Dendritic cell treated with granulocyte-macrophage colony-stimulating factor and Interleukin-4, amounts not matched to agents 40 ng/mL and 50 ng/mL, for 4 days (primary cell): ENCODE measurements around the gene SMCR8.
A peak's percentile ranks its signal among the peaks of the same experiment; 100 is the strongest.
"Not testable (repeated sequence)": the region's sequence is repeated elsewhere in the genome, so short reads cannot be mapped to it uniquely, and the experiment has no call there.

Source experiments
- H3K27ac Mint-ChIP-seq: one replicate; pipeline ENCODE4 v1.8.0; 2022; ENCODE audit warnings: mild to moderate bottlenecking, mixed read lengths
- H3K27me3 Mint-ChIP-seq: one replicate; pipeline ENCODE4 v1.8.0; 2022; ENCODE audit warnings: mild to moderate bottlenecking, mixed read lengths
- H3K36me3 Mint-ChIP-seq: one replicate; pipeline ENCODE4 v1.8.0; 2022; ENCODE audit warnings: low read depth, mixed read lengths
- H3K4me1 Mint-ChIP-seq: one replicate; pipeline ENCODE4 v1.8.0; 2022; ENCODE audit warnings: low read depth, mixed read lengths
- H3K4me3 Mint-ChIP-seq: one replicate; pipeline ENCODE4 v1.8.0; 2022; ENCODE audit warnings: mild to moderate bottlenecking, moderate library complexity, mixed read lengths
- H3K9me3 Mint-ChIP-seq: one replicate; pipeline ENCODE4 v1.8.0; 2022; ENCODE audit warnings: mixed read lengths
- intact Hi-C: fragments of 100-400 bp; cut with micrococcal nuclease; formaldehyde crosslinking; loops from one replicate; pipeline ENCODE4 v1.15.0; 2022

Gene SMCR8

GRCh38 chr17:18323007-18323406 is 7.9 kb downstream of the SMCR8 start:
- no peaks in the 10 kb centered on the region for H3K9me3 Mint-ChIP-seq
- H3K27ac Mint-ChIP-seq, result peak overlapping the region; percentile 41
- no peaks in the 10 kb centered on the region for H3K27me3 Mint-ChIP-seq
- H3K4me3 Mint-ChIP-seq, result no peak overlapping the region
- H3K4me1 Mint-ChIP-seq, result peaks cover 85% of the 10 kb centered on the region
- H3K36me3 Mint-ChIP-seq, result peaks cover 97% of the 10 kb centered on the region
- intact Hi-C loops, result no loop called here

GRCh38 chr17:18323507-18324139 is 8.5 kb downstream of the SMCR8 start:
- Mint-ChIP-seq H3K27ac (peak overlapping the region; percentile 41), H3K36me3 (peaks cover 99% of the 10 kb centered on the region), H3K4me1 (peaks cover 80% of the 10 kb centered on the region)

GRCh38 chr17:18324140-18325050 is 9.3 kb downstream of the SMCR8 start:
- H3K9me3 Mint-ChIP-seq, result no peaks in the 10 kb centered on the region
- no peaks in the 10 kb centered on the region for H3K27me3 Mint-ChIP-seq
- intact Hi-C loops, result loop anchor here (1.0 kb wide), 1 partner anchor 9 kb away; the partner anchor contains the start of gene SMCR8
- H3K36me3 Mint-ChIP-seq, result peaks cover 99% of the 10 kb centered on the region
- H3K4me3 Mint-ChIP-seq, result no peak overlapping the region
- peak overlapping the region; percentile 32 for H3K27ac Mint-ChIP-seq
- peaks cover 72% of the 10 kb centered on the region for H3K4me1 Mint-ChIP-seq

More at GRCh38 chr17:18323507-18324139, 8.5 kb downstream of the SMCR8 start:
- H3K4me3 Mint-ChIP-seq, result no peak overlapping the region
- no peaks in the 10 kb centered on the region for H3K9me3 Mint-ChIP-seq
- intact Hi-C loops, result no loop called here
- no peaks in the 10 kb centered on the region for H3K27me3 Mint-ChIP-seq

- Mint-ChIP-seq H3K27me3 (no peaks in the 10 kb centered on the region), H3K27ac (peak overlapping the region; percentile 33), H3K9me3 (no peaks in the 10 kb centered on the region), H3K4me1 (peaks cover 56% of the 10 kb centered on the region), H3K36me3 (peaks cover 99% of the 10 kb centered on the region), H3K4me3 (no peak overlapping the region)
- intact Hi-C loops, result no loop called here
Observed at GRCh38 chr17:18326039-18326438, 10.9 kb downstream of the SMCR8 start.

DNA sequence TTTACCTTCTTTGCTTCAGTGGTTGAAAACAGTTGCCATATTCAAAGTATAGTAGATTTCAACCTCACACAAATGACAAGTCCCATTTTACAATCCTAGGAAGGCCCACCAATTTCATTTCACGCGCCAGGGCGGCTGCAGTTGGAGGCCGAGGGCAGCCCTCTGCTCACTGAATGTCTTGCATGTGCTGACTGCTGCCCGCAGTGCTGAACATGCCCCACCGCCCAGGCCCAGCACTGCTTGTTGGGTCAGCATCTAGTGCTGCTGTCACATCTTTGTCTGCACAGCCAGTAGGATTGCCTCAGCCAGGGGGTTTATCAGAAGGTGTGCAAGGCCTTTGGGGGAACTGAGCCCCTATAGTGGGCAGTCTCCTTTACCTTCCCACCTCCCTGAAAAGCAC is 11.5 kb downstream of the SMCR8 start:
- Mint-ChIP-seq H3K27ac (peak overlapping the region; percentile 33), H3K9me3 (no peaks in the 10 kb centered on the region), H3K36me3 (peaks cover 99% of the 10 kb centered on the region), H3K27me3 (no peaks in the 10 kb centered on the region), H3K4me3 (no peak overlapping the region), H3K4me1 (peaks cover 51% of the 10 kb centered on the region)
- intact Hi-C loops, result no loop called here

- H3K36me3 Mint-ChIP-seq, result peaks cover 99% of the 10 kb centered on the region
- peaks cover 47% of the 10 kb centered on the region for H3K4me1 Mint-ChIP-seq
- no peak overlapping the region for H3K4me3 Mint-ChIP-seq
- no peaks in the 10 kb centered on the region for H3K9me3 Mint-ChIP-seq
- intact Hi-C loops, result no loop called here
- H3K27me3 Mint-ChIP-seq, result no peaks in the 10 kb centered on the region
- no peak overlapping the region for H3K27ac Mint-ChIP-seq
Observed at GRCh38 chr17:18327093-18327492, 12.0 kb downstream of the SMCR8 start.

DNA sequence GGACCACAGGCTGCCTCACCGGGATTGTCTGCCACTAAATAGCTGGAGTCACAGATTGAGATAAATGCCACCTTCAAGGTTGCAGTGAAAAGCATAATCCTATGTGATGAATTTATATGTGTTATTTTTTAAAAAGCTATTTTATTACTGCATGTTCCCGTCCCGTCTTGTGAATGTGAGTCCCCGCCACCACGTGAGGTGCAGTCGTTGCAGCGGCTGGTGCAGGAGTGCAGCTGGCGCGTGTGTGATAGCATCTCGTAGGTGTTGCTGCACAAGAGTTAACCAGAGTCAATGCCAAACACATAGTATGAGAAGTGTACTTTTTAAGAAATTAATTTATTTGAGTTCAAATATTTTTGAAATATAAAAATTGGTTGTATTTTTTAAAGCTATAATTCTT is 12.5 kb downstream of the SMCR8 start:
- Mint-ChIP-seq H3K4me3 (no peak overlapping the region), H3K27ac (no peak overlapping the region), H3K4me1 (peaks cover 44% of the 10 kb centered on the region), H3K27me3 (no peaks in the 10 kb centered on the region), H3K9me3 (no peaks in the 10 kb centered on the region), H3K36me3 (peaks cover 99% of the 10 kb centered on the region)
- intact Hi-C loops, result no loop called here

DNA sequence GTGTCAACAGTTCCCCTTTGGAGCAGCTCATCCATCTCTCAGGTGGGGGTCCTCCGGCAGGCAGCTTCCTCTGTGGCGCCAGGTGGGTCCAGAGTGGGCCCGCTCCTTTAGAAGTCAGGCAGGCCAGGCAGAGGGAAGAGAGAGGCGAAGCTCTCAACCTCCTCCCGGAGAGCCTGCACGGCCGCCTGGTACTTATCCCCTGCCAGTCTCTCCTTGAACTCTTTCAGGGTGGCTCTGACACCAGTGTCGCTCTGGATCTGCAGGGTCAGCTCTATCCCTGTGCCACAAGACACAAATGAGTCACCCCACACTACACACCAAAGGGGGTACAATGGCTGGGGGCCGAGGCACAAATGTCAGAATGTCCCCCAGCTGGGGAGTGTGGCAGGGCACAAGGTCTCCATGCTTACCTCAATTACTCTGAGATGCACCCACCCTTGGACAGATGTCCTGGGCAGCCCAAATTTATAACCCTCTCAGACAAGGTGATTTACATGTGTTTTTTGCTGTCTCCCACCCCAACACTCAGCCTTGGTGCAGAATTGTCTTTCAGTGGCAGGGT is 13.6 kb downstream of the SMCR8 start:
- H3K9me3 Mint-ChIP-seq, result no peaks in the 10 kb centered on the region
- H3K27me3 Mint-ChIP-seq, result no peaks in the 10 kb centered on the region
- H3K4me3 Mint-ChIP-seq, result no peak overlapping the region
- no peak overlapping the region for H3K27ac Mint-ChIP-seq
- H3K4me1 Mint-ChIP-seq, result peaks cover 32% of the 10 kb centered on the region
- peaks cover 91% of the 10 kb centered on the region for H3K36me3 Mint-ChIP-seq
- intact Hi-C loops, result no loop called here

DNA sequence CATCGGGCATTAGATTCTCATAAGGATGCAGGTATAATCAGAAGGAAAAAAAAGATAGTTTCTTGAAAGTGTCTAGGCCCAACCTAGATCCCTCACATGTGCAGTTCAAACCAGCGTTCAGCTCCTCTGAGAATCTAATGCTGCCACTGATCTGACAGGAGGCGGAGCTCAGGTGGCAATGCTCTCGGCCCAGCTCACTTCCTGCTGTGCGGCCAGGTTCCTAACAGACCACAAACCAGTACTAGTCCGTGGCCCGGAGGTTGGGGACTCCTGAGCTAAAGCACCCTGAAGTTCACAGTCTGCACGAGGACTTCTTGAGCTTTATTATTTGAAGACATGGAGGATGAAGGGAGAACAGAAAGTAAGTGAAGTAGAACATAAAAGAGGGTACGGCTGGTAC is 16.8 kb downstream of the SMCR8 start:
- no peaks in the 10 kb centered on the region for H3K9me3 Mint-ChIP-seq
- intact Hi-C loops, result no loop called here
- peaks cover under 1% of the 10 kb centered on the region for H3K4me1 Mint-ChIP-seq
- no peak overlapping the region for H3K27ac Mint-ChIP-seq
- peaks cover 90% of the 10 kb centered on the region for H3K36me3 Mint-ChIP-seq
- H3K4me3 Mint-ChIP-seq, result no peak overlapping the region
- H3K27me3 Mint-ChIP-seq, result no peaks in the 10 kb centered on the region

GRCh38 chr17:18332909-18333489 is 17.9 kb downstream of the SMCR8 start:
- Mint-ChIP-seq H3K9me3 (no peaks in the 10 kb centered on the region), H3K27me3 (no peaks in the 10 kb centered on the region), H3K27ac (no peak overlapping the region), H3K4me1 (no peaks in the 10 kb centered on the region), H3K36me3 (peaks cover 89% of the 10 kb centered on the region), H3K4me3 (no peak overlapping the region)
- intact Hi-C loops, result no loop called here

GRCh38 chr17:18338158-18338557 is 23.1 kb downstream of the SMCR8 start:
- H3K4me3 Mint-ChIP-seq, H3K4me1 Mint-ChIP-seq, H3K27ac Mint-ChIP-seq, intact Hi-C loops, H3K27me3 Mint-ChIP-seq, H3K9me3 Mint-ChIP-seq: not testable (repeated sequence)
- H3K36me3 Mint-ChIP-seq, result peaks cover 72% of the 10 kb centered on the region

- H3K27me3 Mint-ChIP-seq, result no peaks in the 10 kb centered on the region
- no peak overlapping the region for H3K27ac Mint-ChIP-seq
- H3K9me3 Mint-ChIP-seq, result no peaks in the 10 kb centered on the region
- H3K4me1 Mint-ChIP-seq, result no peaks in the 10 kb centered on the region
- intact Hi-C loops, result no loop called here
- H3K36me3 Mint-ChIP-seq, result peaks cover 75% of the 10 kb centered on the region
- H3K4me3 Mint-ChIP-seq, result no peak overlapping the region
Observed at GRCh38 chr17:18339933-18340332, 24.8 kb downstream of the SMCR8 start.

GRCh38 chr17:18344021-18344420 is 28.9 kb downstream of the SMCR8 start:
- H3K27me3 Mint-ChIP-seq, result no peaks in the 10 kb centered on the region
- intact Hi-C loops, result no loop called here
- H3K4me1 Mint-ChIP-seq, result no peaks in the 10 kb centered on the region
- H3K4me3 Mint-ChIP-seq, result no peak overlapping the region
- H3K36me3 Mint-ChIP-seq, result peaks cover 77% of the 10 kb centered on the region
- H3K9me3 Mint-ChIP-seq, result no peaks in the 10 kb centered on the region
- no peak overlapping the region for H3K27ac Mint-ChIP-seq

DNA sequence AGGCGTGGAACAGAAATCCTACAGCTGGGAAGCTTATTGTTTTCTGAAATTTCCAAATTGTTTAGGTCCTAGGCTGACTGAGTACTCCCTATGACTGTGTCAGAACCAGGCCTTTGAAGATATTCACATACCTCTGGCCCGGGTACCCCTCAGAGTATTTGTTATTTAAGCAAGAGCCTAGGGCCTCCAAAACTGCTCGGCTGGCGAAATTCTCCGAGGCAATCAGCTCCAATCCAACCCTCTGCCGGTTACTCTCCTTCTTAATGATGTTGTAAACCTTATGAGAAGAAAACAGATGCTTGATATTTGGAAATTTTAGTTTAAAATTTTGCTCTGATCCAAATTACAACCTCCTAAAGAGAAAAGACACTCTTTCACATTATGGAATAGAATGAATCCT is 38.4 kb downstream of the SMCR8 start:
- no peak overlapping the region for H3K27ac Mint-ChIP-seq
- intact Hi-C loops, result no loop called here
- no peaks in the 10 kb centered on the region for H3K27me3 Mint-ChIP-seq
- peaks cover 29% of the 10 kb centered on the region for H3K36me3 Mint-ChIP-seq
- H3K4me3 Mint-ChIP-seq, result no peak overlapping the region
- no peaks in the 10 kb centered on the region for H3K9me3 Mint-ChIP-seq
- H3K4me1 Mint-ChIP-seq, result peaks cover 9% of the 10 kb centered on the region
